ENCODE data around the gene PIK3IP1. TPM values are rescaled to one million over a fixed set of nuclear protein-coding genes. Genes with fewer than 3 reads are reported as not detected.

The PIK3IP1 gene
- total and polyA plus RNA-seq, 2 donors (not counting 3 experiments of a cell fraction or from before 2014, with no cell fraction given), result 7.7 to 13.2 TPM

DNA sequence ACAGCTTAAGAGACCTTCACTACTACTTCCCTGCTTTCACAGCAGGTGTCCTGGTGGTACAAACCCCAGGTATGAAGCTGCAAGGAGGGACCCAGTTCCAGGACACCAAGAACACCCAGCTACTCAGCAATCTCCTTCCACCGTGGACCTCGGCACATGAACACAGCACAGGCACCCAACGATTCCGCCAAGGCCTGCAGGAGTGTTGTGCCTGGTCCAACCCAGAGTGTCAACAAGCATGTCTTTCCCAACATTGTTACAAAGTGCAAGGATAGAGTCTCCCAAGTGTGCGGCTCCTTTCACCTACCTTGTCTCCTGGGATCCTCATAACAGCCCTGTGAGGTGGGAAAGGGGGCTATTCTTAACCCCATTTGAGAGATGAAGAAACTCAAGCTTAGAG lies 42.0 kb upstream of the PIK3IP1 start:
- Histone ChIP-seq H3K4me1 (ENCODE audit: control insufficient read depth, extremely low read depth, insufficient read depth, low read length) (no peaks in the 10 kb centered on the region), H3K79me2 (ENCODE audit: control insufficient read depth, insufficient read depth, low read length) (no peaks in the 10 kb centered on the region), H4K20me1 (replicated peaks; ENCODE audit: control insufficient read depth, extremely low read depth, insufficient read depth, low read length) (no peaks in the 10 kb centered on the region), H3K4me2 (ENCODE audit: insufficient read depth, low read length) (no peak overlapping the region), H3K36me3 (ENCODE audit: control insufficient read depth in 2 of 2, extremely low read depth in 1 of 2, insufficient read depth in 2 of 2, low read length in 2 of 2) (peaks cover 7 to 32% of the 10 kb centered on the region in 2 experiments), H3K27ac (ENCODE audit: insufficient read depth, low read depth, low read length) (no peak overlapping the region), H3K27me3 (ENCODE audit: control insufficient read depth in 2 of 2, insufficient read depth in 2 of 2, low read length in 2 of 2) (no peaks in the 10 kb centered on the region), H3K9me1 (replicated peaks; ENCODE audit: control insufficient read depth, extremely low read depth, insufficient read depth, low read length) (no peaks in the 10 kb centered on the region), H3K9me3 (replicated peaks; ENCODE audit: control insufficient read depth, insufficient read depth, low read length) (no peaks in the 10 kb centered on the region), H2AFZ (ENCODE audit: low read depth, low read length) (no peak overlapping the region), H3K4me3 (replicated peaks in 1 of 3; ENCODE audit: insufficient read depth in 1 of 3, low read depth in 1 of 3, low read length in 3 of 3) (no peak overlapping the region), H3K9ac (replicated peaks; ENCODE audit: extremely low read depth, insufficient read depth, low read length) (no peak overlapping the region)
- DNase-seq (ENCODE audit: low read depth, low spot score) (no peak), FAIRE-seq (no peak)
- intact Hi-C loops (cut with micrococcal nuclease) (no loop called here), dilution Hi-C loops (cut with MboI; ENCODE audit: extremely low pct_ligation_motif_present, low sequenced_read_pairs) (no loop called here)
- BruUV-seq (replicated peaks), result no TSS peak
- ChIA-PET POLR2A (no interaction called here), CTCF (interaction anchor here (1.2 kb wide), 1 partner anchor 21 kb away, joined by 5 read pairs; no protein-coding TSS in a partner anchor)
- TF ChIP-seq FOS (IDR thresholded peaks at IDR 0.05; ENCODE audit: borderline replicate concordance, insufficient read depth, low read length) (no peak), CTCF (IDR thresholded peaks at IDR 0.05; ENCODE audit: extremely low read depth in 1 of 2, insufficient read depth in 1 of 2, low read depth in 1 of 2, low read length in 2 of 2) (no peak), EZH2 (IDR thresholded peaks at IDR 0.05; ENCODE audit: borderline replicate concordance, low read depth, low read length, severe bottlenecking) (no peak), POLR2AphosphoS5 (IDR thresholded peaks at IDR 0.05; ENCODE audit: insufficient read depth, low read depth, low read length) (no peak), GATA2 (IDR thresholded peaks at IDR 0.05; ENCODE audit: insufficient read depth, insufficient read length, low read depth, low read length) (no peak), MYC (IDR thresholded peaks at IDR 0.05; ENCODE audit: low read depth, low read length) (no peak), POLR2A (IDR thresholded peaks at IDR 0.05; ENCODE audit: low read depth, low read length) (no peak), JUN (IDR thresholded peaks at IDR 0.05; ENCODE audit: borderline replicate concordance, insufficient read depth, insufficient read length, low read depth) (no peak), MAX (IDR thresholded peaks at IDR 0.05; ENCODE audit: insufficient read depth, insufficient read length) (no peak)
